Urothelium cell line (cell line): ENCODE data around the gene PTPMT1.
"Not testable (repeated sequence)": the region's sequence is repeated elsewhere in the genome, so short reads cannot be mapped to it uniquely, and the experiment has no call there.

Experiments
- DNase-seq: peaks from one replicate; pipeline ENCODE4 v3.0.0; 2011; ENCODE audit warnings: low spot score, mixed read lengths
- FAIRE-seq: peaks from 2 replicates; lab custom pipeline; 2011; peaks lifted over from hg19 to GRCh38; lab: Jason Lieb, UNC

PTPMT1 gene

DNA sequence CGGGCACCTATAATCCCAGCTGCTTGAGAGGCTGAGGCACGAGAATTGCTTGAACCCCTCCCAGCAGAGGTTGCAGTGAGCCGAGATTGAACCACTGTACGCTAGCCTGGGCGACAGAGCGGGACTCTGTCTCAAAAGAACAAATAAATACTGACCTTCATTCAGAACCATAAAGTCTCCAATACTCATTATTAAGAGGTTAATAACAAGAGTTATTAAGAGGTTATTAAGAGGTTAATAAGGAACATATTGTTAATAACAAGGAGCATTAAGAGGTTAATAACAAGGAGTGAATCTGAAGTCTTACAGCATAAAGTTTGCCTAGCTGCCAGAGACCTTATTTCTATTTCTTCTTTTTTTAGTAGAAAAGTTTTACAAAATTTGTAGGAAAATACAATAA lies 20.1 kb upstream of the PTPMT1 start:
- DNase-seq (no peak), FAIRE-seq (no peak)

DNA sequence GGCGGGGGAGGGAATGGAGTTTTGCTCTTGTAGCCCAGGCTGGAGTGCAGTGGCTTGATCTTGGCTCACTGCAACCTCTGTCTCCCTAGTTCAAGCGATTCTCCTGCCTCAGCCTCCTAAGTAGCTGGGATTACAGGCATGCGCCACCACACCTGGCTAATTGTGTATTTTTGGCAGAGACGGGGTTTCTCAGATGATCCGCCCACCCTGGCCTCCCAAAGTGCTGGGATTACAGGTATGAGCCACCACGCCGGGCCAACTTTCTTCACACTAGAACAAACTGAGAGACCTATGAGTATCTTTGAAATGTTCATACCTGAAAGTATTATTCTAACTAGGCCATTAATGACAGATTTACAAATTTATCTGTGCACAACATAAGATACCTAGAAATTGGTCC lies 19.1 kb upstream of the PTPMT1 start:
- FAIRE-seq, DNase-seq: not testable (repeated sequence)

GRCh38 chr11:47550288-47551047 lies 14.9 kb upstream of the PTPMT1 start:
- DNase-seq (no peak), FAIRE-seq (no peak)

- FAIRE-seq: no peak
Measured at GRCh38 chr11:47551086-47551485, 14.3 kb upstream of the PTPMT1 start.

GRCh38 chr11:47552056-47552565 lies 13.3 kb upstream of the PTPMT1 start:
- DNase-seq (peak; percentile 33), FAIRE-seq (no peak)

More at GRCh38 chr11:47551086-47551485, 14.3 kb upstream of the PTPMT1 start:
- DNase-seq: peak; percentile 25

DNA sequence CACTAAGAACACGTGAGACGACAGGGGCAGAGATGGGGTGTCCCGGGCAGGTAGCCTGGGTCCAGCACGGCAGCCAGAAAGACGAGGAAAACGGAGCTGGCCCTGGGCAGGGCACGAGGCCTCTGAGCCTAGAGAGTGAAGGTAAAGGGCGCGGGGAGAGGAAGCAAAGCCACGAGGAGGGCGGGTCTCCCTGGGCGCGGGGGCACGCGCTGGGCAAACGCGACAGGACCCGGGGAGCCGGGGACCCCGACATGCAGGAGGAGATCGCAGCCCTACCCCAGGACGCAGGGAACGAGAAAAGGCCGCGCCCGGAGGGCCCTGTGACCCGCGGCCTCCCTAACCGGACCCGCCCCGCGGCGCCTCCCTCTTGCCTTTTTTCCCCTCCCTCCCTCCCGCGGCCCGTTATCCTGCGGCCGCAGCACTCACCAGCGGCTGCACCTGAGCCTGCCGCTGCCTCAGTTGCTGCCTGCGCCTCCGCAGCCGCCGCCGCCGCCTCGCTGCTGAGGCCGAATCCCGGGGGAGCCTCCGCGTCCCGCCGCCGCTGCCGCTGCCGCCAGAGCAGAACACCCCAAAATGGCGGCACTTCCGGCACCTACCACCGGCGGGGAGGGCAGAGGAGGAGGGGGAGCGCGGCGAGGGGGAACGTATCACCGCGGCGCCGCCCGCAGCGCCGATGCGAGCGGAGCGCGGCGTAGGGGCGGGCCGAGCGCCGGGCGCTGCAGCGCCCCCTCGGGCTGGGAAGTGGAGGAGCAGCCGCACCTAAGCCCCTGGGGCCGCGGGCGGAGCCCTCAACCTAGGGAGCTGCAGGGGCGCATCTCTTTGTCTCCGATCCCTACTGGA lies 12.6 kb upstream of the PTPMT1 start, which contains the start of gene CELF1:
CELF1 (minus strand) TSS at position 567 of the 840 bp plus-strand sequence. CDS start 53,609 bp downstream, outside the sequence.
- DNase-seq (peak; percentile 97), FAIRE-seq (peak; percentile 73)

- DNase-seq (no peak), FAIRE-seq (no peak)
Measured at GRCh38 chr11:47553406-47553743, 12.0 kb upstream of the PTPMT1 start.

- DNase-seq, FAIRE-seq: not testable (repeated sequence)
Measured at GRCh38 chr11:47557004-47557403, 8.4 kb upstream of the PTPMT1 start.

GRCh38 chr11:47558695-47559094 lies 6.7 kb upstream of the PTPMT1 start:
- DNase-seq (no peak), FAIRE-seq (no peak)

DNA sequence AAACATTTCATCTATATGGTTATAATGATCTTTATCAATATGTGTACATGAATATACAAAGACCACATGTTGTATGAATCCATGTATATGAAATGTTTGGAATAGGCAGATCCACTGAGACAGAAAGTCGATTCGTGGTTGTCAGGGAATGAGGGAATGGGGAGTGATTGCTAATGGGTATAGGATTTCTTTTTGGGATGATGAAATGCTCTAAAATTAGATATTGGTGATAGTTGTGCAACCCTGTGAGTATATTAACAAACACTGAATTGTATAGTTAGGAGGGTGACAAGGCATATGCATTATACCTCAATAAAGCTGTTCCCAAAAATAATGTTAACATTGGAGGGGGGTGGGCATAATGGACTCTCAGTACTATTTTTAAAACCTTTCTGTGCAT lies 5.0 kb upstream of the PTPMT1 start:
- FAIRE-seq (no peak), DNase-seq (no peak)

DNA sequence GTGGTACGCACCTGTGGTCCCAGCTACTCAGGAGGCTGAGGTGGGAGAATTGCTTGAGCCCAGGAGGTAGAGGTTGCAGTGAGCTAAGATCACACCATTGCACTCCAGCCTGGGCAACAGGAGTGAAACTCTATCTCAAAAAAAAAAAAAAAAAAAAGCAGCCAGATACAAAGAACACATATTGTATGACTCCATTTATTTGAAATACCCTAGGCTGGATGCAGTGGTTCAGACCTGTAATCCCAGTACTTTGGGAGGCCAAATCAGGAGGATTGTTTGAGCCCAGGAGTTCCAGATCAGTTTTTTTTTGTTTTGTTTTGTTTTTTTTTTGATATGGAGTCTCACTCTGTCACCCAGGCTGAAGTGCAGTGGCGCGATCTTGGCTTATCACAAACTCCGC lies 3.0 kb upstream of the PTPMT1 start:
- FAIRE-seq, DNase-seq: not testable (repeated sequence)

- DNase-seq, FAIRE-seq: not testable (repeated sequence)
Measured at GRCh38 chr11:47564366-47564765, 1.0 kb upstream of the PTPMT1 start.

GRCh38 chr11:47564933-47565339 lies 463 bp upstream of the PTPMT1 start:
- DNase-seq (no peak), FAIRE-seq (no peak)

GRCh38 chr11:47566149-47566698 lies 825 bp downstream of the PTPMT1 start:
- FAIRE-seq: no peak
- no peak for DNase-seq

DNA sequence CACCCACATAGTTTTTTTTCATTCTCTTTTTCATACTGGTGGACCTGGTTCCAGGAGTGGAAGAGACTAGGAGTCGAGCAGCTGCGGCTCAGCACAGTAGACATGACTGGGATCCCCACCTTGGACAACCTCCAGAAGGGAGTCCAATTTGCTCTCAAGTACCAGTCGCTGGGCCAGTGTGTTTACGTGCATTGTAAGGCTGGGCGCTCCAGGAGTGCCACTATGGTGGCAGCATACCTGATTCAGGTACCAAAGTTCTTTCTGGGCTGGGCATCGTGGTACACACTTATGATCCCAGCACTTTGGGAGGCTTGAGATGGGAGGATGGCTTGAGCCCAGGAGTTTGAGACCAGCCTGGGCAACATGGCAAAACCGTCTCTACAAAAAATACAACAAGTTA lies 4.2 kb downstream of the PTPMT1 start:
- DNase-seq: no peak
- FAIRE-seq: no peak

- no peak for FAIRE-seq
- no peak for DNase-seq
Measured at GRCh38 chr11:47570651-47571356, 5.4 kb downstream of the PTPMT1 start.

- FAIRE-seq (no peak), DNase-seq (no peak)
Measured at GRCh38 chr11:47571357-47571729, 5.9 kb downstream of the PTPMT1 start.

DNA sequence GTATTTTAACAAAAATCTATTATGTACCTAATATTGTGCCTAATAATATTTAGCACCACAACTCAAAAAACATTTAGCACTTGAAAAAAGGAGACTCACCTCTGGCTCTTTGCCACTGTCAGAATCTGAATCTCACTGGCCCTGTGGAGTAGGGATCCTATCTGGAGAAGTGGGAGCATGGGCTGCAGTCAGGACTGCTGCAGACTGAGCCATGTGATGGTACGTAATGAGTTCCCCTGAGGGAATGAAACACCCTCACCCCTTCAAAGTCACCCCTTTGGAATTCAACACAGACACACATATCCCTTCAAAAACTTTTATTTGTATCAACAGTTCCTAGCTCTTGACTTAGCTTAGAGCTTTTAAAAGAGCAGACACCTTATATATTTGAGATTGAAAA lies 6.5 kb downstream of the PTPMT1 start:
- FAIRE-seq: no peak
- DNase-seq: no peak

- DNase-seq (no peak), FAIRE-seq (no peak)
Measured at GRCh38 chr11:47572715-47573255, 7.4 kb downstream of the PTPMT1 start.

GRCh38 chr11:47573321-47573720 lies 7.9 kb downstream of the PTPMT1 start:
- no peak for FAIRE-seq
- DNase-seq: no peak
